Stimulated activated CD8-positive, alpha-beta memory T cell treated with anti-CD3 and anti-CD28 coated beads, Interleukin-4, amount 100 ng/mL, for 24 hours (primary cell): ENCODE data around the gene CMTM5.
"Not testable (repeated sequence)": the region's sequence is repeated elsewhere in the genome, so short reads cannot be mapped to it uniquely, and the experiment has no call there.

Source experiments
- DNase-seq: peaks from one replicate; pipeline ENCODE4 v3.0.0-alpha.2; 2020; ENCODE audit warnings: low read depth

The CMTM5 gene

GRCh38 chr14:23399136-23399535 is 22.3 kb downstream of the CMTM5 start:
- no peak for DNase-seq

GRCh38 chr14:23399591-23399990 is 22.7 kb downstream of the CMTM5 start:
- DNase-seq: no peak

GRCh38 chr14:23400496-23401149 is 23.8 kb downstream of the CMTM5 start:
- not testable (repeated sequence) for DNase-seq

- DNase-seq: no peak
Measured at GRCh38 chr14:23401291-23401690, 24.4 kb downstream of the CMTM5 start.

GRCh38 chr14:23402296-23403138 is 25.7 kb downstream of the CMTM5 start:
- no peak for DNase-seq

GRCh38 chr14:23403139-23403438 is 26.2 kb downstream of the CMTM5 start:
- no peak for DNase-seq

- no peak for DNase-seq
Measured at GRCh38 chr14:23403908-23404307, 27.1 kb downstream of the CMTM5 start.

- no peak for DNase-seq
Measured at GRCh38 chr14:23404331-23404900, 27.6 kb downstream of the CMTM5 start.

GRCh38 chr14:23405096-23405495 is 28.2 kb downstream of the CMTM5 start:
- no peak for DNase-seq

- no peak for DNase-seq
Measured at GRCh38 chr14:23405516-23406025, 28.7 kb downstream of the CMTM5 start.

- no peak for DNase-seq
Measured at GRCh38 chr14:23406244-23406643, 29.4 kb downstream of the CMTM5 start.

- no peak for DNase-seq
Measured at GRCh38 chr14:23406725-23407355, 30.0 kb downstream of the CMTM5 start.

- no peak for DNase-seq
Measured at GRCh38 chr14:23407516-23408306, 30.9 kb downstream of the CMTM5 start, which contains the start of gene MYH6. MYH6 (minus strand) TSS chr14:23408273; CDS start chr14:23407223, 1,050 bp downstream.

- no peak for DNase-seq
Measured at GRCh38 chr14:23408307-23408630, 31.4 kb downstream of the CMTM5 start.

- DNase-seq: no peak
Measured at GRCh38 chr14:23409475-23409874, 32.6 kb downstream of the CMTM5 start.

GRCh38 chr14:23409966-23410635 is 33.3 kb downstream of the CMTM5 start:
- no peak for DNase-seq

- no peak for DNase-seq
Measured at GRCh38 chr14:23411563-23412525, 35.0 kb downstream of the CMTM5 start.

GRCh38 chr14:23413681-23414080 is 36.8 kb downstream of the CMTM5 start:
- no peak for DNase-seq

- DNase-seq: no peak
Measured at GRCh38 chr14:23414254-23414653, 37.4 kb downstream of the CMTM5 start.
